Peyer's patch (tissue), 4 donors: ENCODE measurements around the gene MINPP1. TPM values are rescaled to one million over a fixed set of nuclear protein-coding genes. Genes with fewer than 3 reads are reported as not detected.
"Not testable (repeated sequence)": the region's sequence is repeated elsewhere in the genome, so short reads cannot be mapped to it uniquely, and the experiment has no call there.

Experiments
- DNase-seq, 3 donors: peaks; one replicate each; pipeline ENCODE4 v3.0.0-alpha.2; 2017 to 2019
- H3K27ac ChIP-seq, 4 donors: fragments of 200-600 bp; sonication (generic); one replicate each; pipeline ENCODE4 v1.5.1; 2016 to 2019
- H3K27me3 ChIP-seq, 2 donors: fragments of 200-600 bp; sonication (generic); one replicate each; pipeline ENCODE4 v1.5.1; 2019
- H3K36me3 ChIP-seq, 3 donors: fragments of 200-600 bp; sonication (generic); one replicate each; pipeline ENCODE4 v1.5.1; 2016 to 2019
- H3K4me1 ChIP-seq, 4 donors: fragments of 200-600 bp; sonication (generic); one replicate each; pipeline ENCODE4 v1.5.1; 2016 to 2019
- H3K4me3 ChIP-seq, 4 donors: fragments of 200-600 bp; sonication (generic); 1 replicate in 3 of 4; 2 replicates in 1 of 4; pipeline ENCODE4 v1.5.1; 2016 to 2019; ENCODE audit warnings: mild to moderate bottlenecking in 1 of 4
- H3K9me3 ChIP-seq, 4 donors: fragments of 200-600 bp; sonication (generic); one replicate each; pipeline ENCODE4 v1.5.1; 2016 to 2019; ENCODE audit warnings: mild to moderate bottlenecking in 1 of 4
- POLR2A ChIP-seq, 2 donors: fragments of 450-650 bp; IDR thresholded peaks; one replicate each; pipeline ENCODE4 v1.5.1; 2017; ENCODE audit warnings: antibody characterized with exemption in 2 of 2, mild to moderate bottlenecking in 2 of 2, moderate library complexity in 2 of 2
- total RNA-seq, 4 donors: library from RNA; depleted of rRNA; stranded (reverse); fragments of >200 nt; gene quantifications; one replicate each; pipeline ENCODE4 v1.1.0, GENCODE V29; 2016
- TF ChIP-seq, protein P1 (sequence below), 6 experiments: fragments of 450-650 bp in 4 of 6; fragments of 200-600 bp in 2 of 6; sonication (generic) in 1 of 6; IDR thresholded peaks; one replicate each; pipeline ENCODE4 v1.5.1; 2017 to 2019; ENCODE audit warnings: antibody characterized with exemption in 6 of 6, mild to moderate bottlenecking in 3 of 6, moderate library complexity in 1 of 6

The MINPP1 gene
- 10 to 100 TPM in 3 of 4 donors, 1 to 10 TPM in 1; 5.8 to 35.2 (median 20.6) TPM for total RNA-seq

DNA sequence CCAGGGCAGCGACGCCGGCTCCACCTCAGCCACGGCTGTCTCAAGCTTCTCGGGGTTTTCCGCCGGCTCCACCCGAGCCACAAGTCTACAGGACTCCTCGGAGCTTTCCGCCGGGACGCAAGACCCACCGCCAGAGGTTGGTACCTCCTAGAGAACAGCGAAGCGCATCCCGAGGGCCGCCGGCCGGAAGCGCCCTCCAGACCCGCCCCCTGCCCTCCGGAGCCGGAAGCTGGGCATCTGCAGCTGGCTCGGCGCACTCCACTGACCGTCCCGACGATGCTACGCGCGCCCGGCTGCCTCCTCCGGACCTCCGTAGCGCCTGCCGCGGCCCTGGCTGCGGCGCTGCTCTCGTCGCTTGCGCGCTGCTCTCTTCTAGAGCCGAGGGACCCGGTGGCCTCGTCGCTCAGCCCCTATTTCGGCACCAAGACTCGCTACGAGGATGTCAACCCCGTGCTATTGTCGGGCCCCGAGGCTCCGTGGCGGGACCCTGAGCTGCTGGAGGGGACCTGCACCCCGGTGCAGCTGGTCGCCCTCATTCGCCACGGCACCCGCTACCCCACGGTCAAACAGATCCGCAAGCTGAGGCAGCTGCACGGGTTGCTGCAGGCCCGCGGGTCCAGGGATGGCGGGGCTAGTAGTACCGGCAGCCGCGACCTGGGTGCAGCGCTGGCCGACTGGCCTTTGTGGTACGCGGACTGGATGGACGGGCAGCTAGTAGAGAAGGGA is at the start of gene MINPP1:
MINPP1 (plus strand) TSS at position 254 of the 726 bp plus-strand sequence; CDS start at position 277, 23 bp downstream.
- peak; percentile 71 to 89 (median 85) for DNase-seq
- H3K27ac ChIP-seq = peak within 1 kb of the TSS; percentile 41 to 85 (median 74)
- H3K9me3 ChIP-seq = no peaks in the 10 kb centered on the region
- peaks cover 0 to 12% (median 0%) of the 10 kb centered on the region in 3 donors for H3K36me3 ChIP-seq
- TF ChIP-seq, protein P1, sequence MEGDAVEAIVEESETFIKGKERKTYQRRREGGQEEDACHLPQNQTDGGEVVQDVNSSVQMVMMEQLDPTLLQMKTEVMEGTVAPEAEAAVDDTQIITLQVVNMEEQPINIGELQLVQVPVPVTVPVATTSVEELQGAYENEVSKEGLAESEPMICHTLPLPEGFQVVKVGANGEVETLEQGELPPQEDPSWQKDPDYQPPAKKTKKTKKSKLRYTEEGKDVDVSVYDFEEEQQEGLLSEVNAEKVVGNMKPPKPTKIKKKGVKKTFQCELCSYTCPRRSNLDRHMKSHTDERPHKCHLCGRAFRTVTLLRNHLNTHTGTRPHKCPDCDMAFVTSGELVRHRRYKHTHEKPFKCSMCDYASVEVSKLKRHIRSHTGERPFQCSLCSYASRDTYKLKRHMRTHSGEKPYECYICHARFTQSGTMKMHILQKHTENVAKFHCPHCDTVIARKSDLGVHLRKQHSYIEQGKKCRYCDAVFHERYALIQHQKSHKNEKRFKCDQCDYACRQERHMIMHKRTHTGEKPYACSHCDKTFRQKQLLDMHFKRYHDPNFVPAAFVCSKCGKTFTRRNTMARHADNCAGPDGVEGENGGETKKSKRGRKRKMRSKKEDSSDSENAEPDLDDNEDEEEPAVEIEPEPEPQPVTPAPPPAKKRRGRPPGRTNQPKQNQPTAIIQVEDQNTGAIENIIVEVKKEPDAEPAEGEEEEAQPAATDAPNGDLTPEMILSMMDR (IDR thresholded peaks at IDR 0.05) = no peak
- TF ChIP-seq POLR2A (IDR thresholded peaks at IDR 0.05) = peak in 1 of 2 donors; percentile 51
- peaks cover 0 to 23% (median 1%) of the 10 kb centered on the region in 4 donors for H3K4me1 ChIP-seq
- H3K4me3 ChIP-seq = peak within 1 kb of the TSS; percentile 82 to 92 (median 86)
- H3K27me3 ChIP-seq = no peaks in the 10 kb centered on the region

DNA sequence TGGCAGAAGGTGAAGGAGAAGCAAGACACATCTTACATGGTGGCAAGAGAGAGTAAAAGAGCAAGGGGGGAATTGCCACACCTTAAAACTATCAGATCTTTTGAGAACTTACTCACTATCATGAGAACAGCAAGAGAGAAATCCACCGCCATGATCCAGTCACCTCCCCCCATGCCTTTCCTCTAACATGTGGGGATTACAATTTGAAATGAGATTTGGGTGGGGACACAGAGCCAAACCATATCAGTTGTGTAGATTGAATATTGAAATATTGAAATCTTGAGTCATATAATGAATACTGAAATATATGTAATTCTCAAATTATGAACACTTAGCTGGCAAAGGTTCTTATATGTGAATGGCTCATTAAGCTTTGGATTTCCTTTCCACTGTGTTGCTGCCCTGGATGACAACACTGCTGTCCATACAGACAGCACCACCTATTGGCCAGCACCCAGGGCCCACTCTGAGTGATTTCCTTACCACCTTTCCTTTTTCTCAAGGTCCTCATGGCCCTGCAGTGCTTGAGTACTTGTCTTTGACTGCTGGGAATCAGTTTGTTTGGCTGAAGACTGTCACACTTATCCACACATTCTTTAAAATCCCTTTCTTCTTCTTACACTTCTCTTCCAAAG is 48.0 kb upstream of the MINPP1 start:
- not testable (repeated sequence) for H3K4me1 ChIP-seq, H3K36me3 ChIP-seq, H3K27me3 ChIP-seq, H3K9me3 ChIP-seq, H3K4me3 ChIP-seq, H3K27ac ChIP-seq, DNase-seq

GRCh38 chr10:87461751-87462150 is 42.9 kb upstream of the MINPP1 start:
- H3K4me3 ChIP-seq, H3K9me3 ChIP-seq, H3K4me1 ChIP-seq, DNase-seq, H3K27ac ChIP-seq, H3K36me3 ChIP-seq, H3K27me3 ChIP-seq: not testable (repeated sequence)

GRCh38 chr10:87466849-87467248 is 37.8 kb upstream of the MINPP1 start:
- H3K27me3 ChIP-seq, H3K4me3 ChIP-seq, H3K9me3 ChIP-seq, H3K36me3 ChIP-seq, DNase-seq, H3K27ac ChIP-seq, H3K4me1 ChIP-seq: not testable (repeated sequence)

DNA sequence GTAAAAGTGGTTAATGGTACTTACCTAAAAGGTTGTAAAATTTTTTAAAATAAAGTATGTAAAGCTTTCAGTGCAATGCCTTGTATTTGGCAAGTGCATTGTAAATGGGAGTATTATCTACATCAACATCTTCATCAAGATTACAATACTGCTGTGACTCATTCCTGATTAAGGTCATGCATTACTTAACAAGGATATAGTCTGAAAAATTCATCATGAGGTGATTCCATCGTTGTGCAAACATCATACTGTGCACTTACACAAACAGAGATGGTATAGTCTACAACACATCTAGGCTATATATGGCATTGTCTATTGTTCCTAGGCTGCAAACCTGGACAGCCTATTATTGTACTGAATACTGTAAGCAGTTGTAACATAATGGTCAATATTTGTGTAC is 16.0 kb upstream of the MINPP1 start:
- not testable (repeated sequence) for DNase-seq, H3K4me3 ChIP-seq, H3K4me1 ChIP-seq, H3K27ac ChIP-seq, H3K36me3 ChIP-seq, H3K9me3 ChIP-seq, H3K27me3 ChIP-seq

- not testable (repeated sequence) for H3K4me3 ChIP-seq, H3K4me1 ChIP-seq, H3K27me3 ChIP-seq, H3K27ac ChIP-seq, DNase-seq, H3K36me3 ChIP-seq, H3K9me3 ChIP-seq
Measured at GRCh38 chr10:87490285-87490684, 14.4 kb upstream of the MINPP1 start.

GRCh38 chr10:87492450-87492849 is 12.2 kb upstream of the MINPP1 start:
- H3K9me3 ChIP-seq, H3K27ac ChIP-seq, H3K4me1 ChIP-seq, H3K27me3 ChIP-seq, H3K4me3 ChIP-seq, DNase-seq, H3K36me3 ChIP-seq: not testable (repeated sequence)

DNA sequence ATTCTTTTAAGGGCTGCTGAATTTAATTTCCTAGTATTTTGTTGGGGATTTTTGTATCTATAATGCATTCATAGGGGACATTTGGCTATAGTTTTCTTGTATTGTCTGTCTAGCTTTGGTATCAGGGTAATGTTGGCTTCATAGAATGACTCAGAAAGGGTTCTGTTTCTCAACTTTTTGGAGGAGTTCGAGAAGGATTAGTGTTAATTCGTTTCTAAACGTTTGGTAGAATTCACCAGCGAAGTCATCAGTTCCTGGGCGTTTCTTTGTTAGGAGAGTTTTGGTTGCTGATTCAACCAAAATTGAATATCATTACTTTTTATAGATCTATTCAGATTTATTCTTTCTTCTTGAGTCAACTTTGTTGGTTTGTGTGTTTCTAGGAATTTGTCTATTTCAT is 9.2 kb upstream of the MINPP1 start:
- not testable (repeated sequence) for H3K27me3 ChIP-seq, H3K9me3 ChIP-seq, H3K4me1 ChIP-seq, H3K36me3 ChIP-seq, H3K4me3 ChIP-seq, DNase-seq, H3K27ac ChIP-seq

DNA sequence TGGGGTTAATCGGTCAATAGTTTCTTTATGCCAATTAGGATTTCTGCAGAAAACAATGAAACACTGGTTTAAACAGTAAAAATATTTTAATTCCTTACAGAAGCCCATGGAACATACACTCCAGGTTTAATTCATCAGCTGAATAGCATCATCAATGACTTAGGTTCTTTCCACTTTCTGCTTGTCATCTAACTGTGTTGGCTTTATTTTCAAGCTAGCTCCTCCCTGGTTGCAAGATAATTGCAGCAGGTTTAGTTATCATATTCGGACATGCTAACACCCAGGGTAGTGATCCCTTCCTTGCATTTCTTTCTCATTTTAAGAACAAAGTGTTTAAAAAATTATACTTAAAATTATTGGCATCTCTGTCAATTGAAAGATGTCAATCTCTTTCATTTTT is 7.3 kb upstream of the MINPP1 start:
- not testable (repeated sequence) for H3K4me1 ChIP-seq, H3K4me3 ChIP-seq, H3K9me3 ChIP-seq, H3K27ac ChIP-seq, H3K36me3 ChIP-seq, H3K27me3 ChIP-seq, DNase-seq

DNA sequence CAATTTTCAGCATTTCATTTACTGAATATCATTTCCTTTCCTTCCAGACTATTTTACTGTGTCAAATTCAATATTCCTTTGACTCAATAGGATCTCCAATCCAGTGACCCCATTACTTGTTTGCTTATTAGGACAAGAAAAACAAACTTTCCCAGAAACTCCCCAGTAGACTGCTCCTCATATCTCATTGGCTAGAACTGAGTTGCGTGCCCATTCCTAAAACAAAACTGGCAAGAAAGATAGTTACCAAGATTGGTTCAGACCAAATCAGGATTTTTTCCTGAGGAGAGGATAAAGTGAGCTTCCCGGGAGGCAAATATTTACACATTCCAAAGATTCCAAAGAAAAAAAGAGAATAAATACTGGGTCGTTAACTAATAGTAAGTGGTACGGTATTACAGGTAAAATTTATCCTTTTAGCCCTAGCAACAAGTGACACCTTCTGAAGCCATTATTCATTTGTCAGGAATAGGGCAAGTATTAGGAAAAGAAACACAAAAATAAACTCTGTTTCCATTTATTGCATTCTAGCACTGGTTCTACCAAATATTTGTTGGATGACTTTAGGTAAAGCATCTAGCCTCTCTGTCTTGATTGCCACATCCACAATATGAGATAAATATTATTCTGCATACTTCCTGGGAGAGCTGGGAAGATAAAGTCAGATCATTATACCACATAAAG is 6.4 kb upstream of the MINPP1 start:
- not testable (repeated sequence) for H3K4me3 ChIP-seq, H3K27me3 ChIP-seq, H3K9me3 ChIP-seq, DNase-seq, H3K4me1 ChIP-seq, H3K27ac ChIP-seq, H3K36me3 ChIP-seq
